ENCODE results near the gene MORC4. TPM values are rescaled to one million over a fixed set of nuclear protein-coding genes. Genes with fewer than 3 reads are reported as not detected.

Gene MORC4
- total RNA-seq = 13.0 and 15.6 TPM in 2 replicates

GRCh38 chrX:107000013-107000515, at the start of gene MORC4:
Gene MORC4 (minus strand): TSS chrX:107000212. CDS start chrX:106999969, 243 bp downstream.

GRCh38 chrX:106919932-106920452, 80.0 kb downstream of the MORC4 start, which contains the start of gene CLDN2:
Gene CLDN2 (plus strand): TSS chrX:106920402. CDS start chrX:106928229, 7,827 bp downstream.

DNA sequence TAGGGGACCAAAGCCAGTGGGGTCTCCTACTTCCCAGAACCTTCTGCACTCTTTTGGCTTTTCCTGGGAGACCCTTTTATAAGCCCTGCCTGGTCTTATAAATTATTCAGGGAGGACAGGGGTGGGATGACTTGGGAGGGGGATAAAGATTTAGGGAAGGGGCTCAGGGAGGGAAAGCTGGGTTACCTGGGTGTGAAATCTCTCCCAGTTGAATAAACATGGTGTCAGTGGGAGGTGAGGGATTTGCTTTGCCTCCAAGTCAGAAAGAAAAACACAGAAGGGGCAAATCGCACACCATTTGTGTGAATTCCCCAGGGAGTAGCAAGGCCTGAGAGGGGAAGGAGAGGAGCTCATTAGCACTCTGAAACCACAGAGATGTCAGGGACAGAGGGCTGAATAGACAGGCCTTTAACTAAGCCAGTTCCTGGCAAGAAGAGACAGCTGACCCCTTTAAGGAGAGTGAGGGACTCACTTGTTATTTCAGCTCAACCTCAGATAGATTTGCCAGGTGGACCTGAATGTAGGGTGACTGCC, 96.7 kb downstream of the MORC4 start, which contains the start of gene RIPPLY1:
RIPPLY1 (minus strand) TSS at position 51 of the 534 bp plus-strand sequence. CDS start 54 bp downstream, outside the sequence.

Other genes starting within 250 kb of the MORC4 start
- gene TBC1D8B, start 197.5 kb downstream of the MORC4 start, total RNA-seq = 12.8 and 13.0 TPM in 2 replicates
- gene RIPPLY1, start 96.9 kb downstream of the MORC4 start, total RNA-seq = not detected in 2 replicates
- not detected in 2 replicates for gene CLDN2, start 79.8 kb downstream of the MORC4 start, total RNA-seq
- 7.5 and 11.2 TPM in 2 replicates for gene RBM41, start 118.6 kb upstream of the MORC4 start, total RNA-seq
- gene NUP62CL, start 206.2 kb upstream of the MORC4 start, total RNA-seq = not detected in 2 replicates
- gene DNAAF6, start 206.4 kb upstream of the MORC4 start, total RNA-seq = not detected in 2 replicates

All from cardiac atrium fibroblast (primary cell).